GM12878 (cell line): ENCODE results near the gene THY1. TPM values are rescaled to one million over a fixed set of nuclear protein-coding genes. Genes with fewer than 3 reads are reported as not detected.

Experiments used
- ATAC-seq: fragments of 200-7000 bp; cut with Tn5 transposase; 3 replicates; pipeline ENCODE4 v1.9.1; 2020; ENCODE audit warnings: mild to moderate bottlenecking, moderate library complexity
- BruUV-seq: library from RNA; stranded (reverse); fragments of 400-500 nt; replicated peaks from 2 replicates; lab custom pipeline; 2021; lab: Mats Ljungman, UMichigan
- CTCF ChIA-PET: fragments of 300-600 bp; sonication (Branson Sonifier 250); formaldehyde crosslinking; extraction: SDS; loops from one replicate; lab custom pipeline; 2021; ENCODE audit warnings: inconsistent platforms; lab: Yijun Ruan, JAX
- POLR2A ChIA-PET: fragments of 350-600 bp; formaldehyde crosslinking; extraction: SDS; loops from one replicate; lab custom pipeline; 2021; ENCODE audit warnings: inconsistent platforms; lab: Charles Lee
- RAD21 ChIA-PET: fragments of 300-600 bp; sonication (Branson Sonifier 250); formaldehyde crosslinking; loops from one replicate; lab custom pipeline; 2023; ENCODE audit warnings: antibody characterized with exemption; ENCODE audit not compliant: unreplicated experiment; lab: Charles Lee
- SMC1A ChIA-PET: fragments of 300-600 bp; sonication (Branson Sonifier 250); formaldehyde crosslinking; loops from one replicate; lab custom pipeline; 2023; ENCODE audit not compliant: unreplicated experiment, uncharacterized antibody; lab: Charles Lee
- DNase-seq: peaks from one replicate; pipeline ENCODE4 v3.0.0-alpha.2; 2011; ENCODE audit warnings: low read depth, low spot score
- FAIRE-seq: peaks from 3 replicates; lab custom pipeline; 2011; peaks lifted over from hg19 to GRCh38; lab: Jason Lieb, UNC
- H2AFZ ChIP-seq: 2 replicates; pipeline ENCODE4 v1.6.0; 2011; ENCODE audit warnings: low read depth, low read length, control low read depth; ENCODE audit not compliant: control insufficient read depth
- H3K27ac ChIP-seq: 2 replicates; pipeline ENCODE4 v1.5.1; 2011; ENCODE audit warnings: control low read depth; ENCODE audit not compliant: control insufficient read depth, insufficient read depth
- H3K27me3 ChIP-seq, 2 experiments: replicated peaks in 1 of 2; 2 replicates each; pipeline versions ENCODE4 v1.6.0 to v1.6.1; 2011; ENCODE audit warnings: low read length in 1 of 2; ENCODE audit not compliant: control insufficient read depth in 2 of 2, insufficient read depth in 2 of 2
- H3K36me3 ChIP-seq, 2 experiments: 2 replicates each; pipeline ENCODE4 v1.5.1; 2011; ENCODE audit warnings: low read length in 1 of 2; ENCODE audit not compliant: control insufficient read depth in 2 of 2, insufficient read depth in 2 of 2
- H3K4me1 ChIP-seq: 2 replicates; pipeline ENCODE4 v1.6.1; 2011; ENCODE audit warnings: mild to moderate bottlenecking, low read length, moderate library complexity, mixed read lengths; ENCODE audit not compliant: control insufficient read depth, insufficient read depth
- H3K4me2 ChIP-seq: 2 replicates; pipeline ENCODE4 v1.6.0; 2011; ENCODE audit warnings: control low read depth; ENCODE audit not compliant: control insufficient read depth, insufficient read depth
- H3K4me3 ChIP-seq: fragments of 200-600 bp; sonication (generic); 2 replicates; pipeline ENCODE4 v1.5.1; 2016
- H3K79me2 ChIP-seq: 2 replicates; pipeline ENCODE4 v1.6.0; 2011; ENCODE audit warnings: low read length; ENCODE audit not compliant: control insufficient read depth, insufficient read depth
- H3K9ac ChIP-seq: 2 replicates; pipeline ENCODE4 v1.8.0; 2011; ENCODE audit warnings: low read length, control low read depth, mixed read lengths; ENCODE audit not compliant: control insufficient read depth, insufficient read depth
- H3K9me3 ChIP-seq: replicated peaks from 3 replicates; pipeline ENCODE4 v1.5.1; 2011; ENCODE audit warnings: mild to moderate bottlenecking, low read length; ENCODE audit not compliant: control insufficient read depth, insufficient read depth
- H4K20me1 ChIP-seq: 2 replicates; pipeline ENCODE4 v1.6.0; 2011; ENCODE audit not compliant: control insufficient read depth, insufficient read depth
- CREM ChIP-seq: IDR thresholded peaks from 2 replicates; pipeline ENCODE4 v1.6.1; 2014; ENCODE audit warnings: antibody characterized with exemption, low read depth
- HCFC1 ChIP-seq: fragments of 150-350 bp; IDR thresholded peaks from 2 replicates; pipeline ENCODE4 v1.6.1; 2014; ENCODE audit warnings: low read length
- JUND ChIP-seq: IDR thresholded peaks from 2 replicates; pipeline ENCODE4 v1.6.1; 2012; ENCODE audit warnings: low read depth, mild to moderate bottlenecking, low read length, improper control_type of control experiment, moderate library complexity
- KAT2A ChIP-seq: conservative IDR thresholded peaks from 2 replicates; pipeline ENCODE4 v1.6.1; 2011; ENCODE audit warnings: low read depth, low read length; ENCODE audit not compliant: control insufficient read depth
- RBBP5 ChIP-seq: fragments of 200-600 bp; sonication (generic); conservative IDR thresholded peaks from 2 replicates; pipeline ENCODE4 v1.6.1; 2016
- RCOR1 ChIP-seq: conservative IDR thresholded peaks from 2 replicates; pipeline ENCODE4 v1.6.1; 2012; ENCODE audit warnings: low read depth, low read length, improper control_type of control experiment
- TAF1 ChIP-seq: IDR thresholded peaks from 2 replicates; pipeline ENCODE4 v1.6.1; 2011; ENCODE audit warnings: mild to moderate bottlenecking, low read depth, low read length, borderline replicate concordance
- TBL1XR1 ChIP-seq: IDR thresholded peaks from 2 replicates; pipeline ENCODE4 v1.6.1; 2012; ENCODE audit warnings: low read depth, low read length, improper control_type of control experiment
- YY1 ChIP-seq: IDR thresholded peaks from 2 replicates; pipeline ENCODE4 v1.6.1; 2011; ENCODE audit warnings: low read depth, mild to moderate bottlenecking, low read length
- WGBS: methylation state at CpG from one replicate; pipeline ENCODE4 v1.1.6; 2016; ENCODE audit warnings: low lambda C conversion rate; ENCODE audit not compliant: insufficient replicate concordance, insufficient coverage; ENCODE audit errors: missing lambda C conversion rate; 5-methylcytosine and 5-hydroxymethylcytosine counted together
- in situ Hi-C: fragments of 300-500 bp; cut with MboI; formaldehyde crosslinking; loops from 9 replicates; pipeline ENCODE4 v1.14.3; 2018; ENCODE audit warnings: mixed read lengths
- intact Hi-C: fragments of 100-400 bp; cut with micrococcal nuclease; formaldehyde crosslinking; loops from one replicate; pipeline ENCODE4 v1.14.2; 2022; ENCODE audit not compliant: unreplicated experiment
- polyA plus RNA-seq, 11 experiments: library from polyadenylated mRNA; depleted of rRNA in 4 of 11; unstranded in 6 of 11; stranded (reverse) in 5 of 11; fragments of >200 nt; fragmentation: Nextera tagmentation in 4 of 11; fragmentation: Illumina TruSeq in 1 of 11; extraction: Ambion mirVana in 4 of 11; extraction: Trizol in 1 of 11; gene quantifications; 1 replicate in 1 of 11; 2 replicates in 10 of 11; pipeline versions ENCODE4 v1.2.1 to v1.2.3, GENCODE V29; 2011 to 2016; ENCODE audit warnings: inconsistent platforms in 2 of 11, missing spikeins in 2 of 11, low read depth in 1 of 11
- total RNA-seq, 4 experiments: library from RNA; depleted of rRNA in 3 of 4; stranded (reverse); fragments of >200 nt in 3 of 4; fragmentation: Illumina TruSeq in 1 of 4; extraction: Trizol in 1 of 4; gene quantifications; 2 replicates each; pipeline versions ENCODE4 v1.2.1 to v1.2.3, GENCODE V29; 2013 to 2021
- TF ChIP-seq, protein P1 (sequence below): fragments of 450-650 bp; IDR thresholded peaks from 2 replicates; pipeline ENCODE4 v1.6.1; 2017; ENCODE audit warnings: mild to moderate bottlenecking
- TF ChIP-seq, protein P2 (sequence below): fragments of 450-650 bp; IDR thresholded peaks from 2 replicates; pipeline ENCODE4 v1.6.1; 2018; ENCODE audit warnings: borderline replicate concordance, mild to moderate bottlenecking; ENCODE audit not compliant: partially characterized antibody

THY1 gene
- total and polyA plus RNA-seq, 10 of the 15 experiments (the other 5 are each of a cell fraction or from before 2014, with no cell fraction given), result 0.86 to 20.1 (median 3.2) TPM

DNA sequence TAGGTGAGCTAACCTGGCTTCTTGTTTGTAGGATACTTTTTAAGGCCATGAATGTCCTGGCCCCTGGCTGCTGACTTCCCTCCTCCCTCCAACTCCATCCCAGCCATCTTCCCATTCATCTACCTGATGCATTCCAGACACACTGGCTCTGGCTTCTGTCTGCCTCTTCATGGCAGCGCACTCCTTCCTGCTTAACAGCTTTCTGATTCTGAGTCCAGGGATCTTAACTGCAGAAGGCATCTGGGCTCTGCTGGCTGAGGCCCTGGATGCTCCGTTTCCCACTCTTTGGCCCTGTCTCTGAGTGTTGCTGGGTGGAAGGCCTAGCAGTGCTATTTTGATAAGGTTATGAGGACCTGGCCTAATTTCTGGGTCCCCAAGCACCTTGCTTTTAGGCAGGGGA, 1.8 kb upstream of the THY1 start:
- Histone ChIP-seq H3K9me3 (no peaks in the 10 kb centered on the region), H3K79me2 (no peaks in the 10 kb centered on the region), H3K27me3 (peaks cover 5 to 16% of the 10 kb centered on the region in 2 experiments; a peak in 3 of 4 replicates), H2AFZ (no peak overlapping the region), H3K27ac (no peak overlapping the region), H3K4me2 (no peak overlapping the region), H4K20me1 (no peaks in the 10 kb centered on the region), H3K4me1 (peaks cover 8% of the 10 kb centered on the region), H3K9ac (no peak overlapping the region), H3K4me3 (no peak overlapping the region), H3K36me3 (no peaks in the 10 kb centered on the region)
- RAD21 ChIA-PET, result interaction anchor here (0.6 kb wide), 1 partner anchor 28 kb away, joined by 3 read pairs; no protein-coding TSS in a partner anchor
- no TSS peak for BruUV-seq
- intact Hi-C loops, result no loop called here
- SMC1A ChIA-PET, result interaction anchor here (0.8 kb wide), 1 partner anchor 123 kb away, joined by 3 read pairs; no protein-coding TSS in a partner anchor
- no peak for TF ChIP-seq RBBP5
- no peak for TF ChIP-seq HCFC1
- TF ChIP-seq, protein P1, sequence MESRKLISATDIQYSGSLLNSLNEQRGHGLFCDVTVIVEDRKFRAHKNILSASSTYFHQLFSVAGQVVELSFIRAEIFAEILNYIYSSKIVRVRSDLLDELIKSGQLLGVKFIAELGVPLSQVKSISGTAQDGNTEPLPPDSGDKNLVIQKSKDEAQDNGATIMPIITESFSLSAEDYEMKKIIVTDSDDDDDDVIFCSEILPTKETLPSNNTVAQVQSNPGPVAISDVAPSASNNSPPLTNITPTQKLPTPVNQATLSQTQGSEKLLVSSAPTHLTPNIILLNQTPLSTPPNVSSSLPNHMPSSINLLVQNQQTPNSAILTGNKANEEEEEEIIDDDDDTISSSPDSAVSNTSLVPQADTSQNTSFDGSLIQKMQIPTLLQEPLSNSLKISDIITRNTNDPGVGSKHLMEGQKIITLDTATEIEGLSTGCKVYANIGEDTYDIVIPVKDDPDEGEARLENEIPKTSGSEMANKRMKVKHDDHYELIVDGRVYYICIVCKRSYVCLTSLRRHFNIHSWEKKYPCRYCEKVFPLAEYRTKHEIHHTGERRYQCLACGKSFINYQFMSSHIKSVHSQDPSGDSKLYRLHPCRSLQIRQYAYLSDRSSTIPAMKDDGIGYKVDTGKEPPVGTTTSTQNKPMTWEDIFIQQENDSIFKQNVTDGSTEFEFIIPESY, result no peak
- POLR2A ChIA-PET, result no interaction called here
- CTCF ChIA-PET, result interaction anchor here (1.3 kb wide), 1 partner anchor 86 kb away, joined by 3 read pairs; no protein-coding TSS in a partner anchor
- ATAC-seq, result no peak
- 47% methylated on average over 2 of the region's 2 CpGs for WGBS
- no peak for FAIRE-seq
- no peak for DNase-seq
- in situ Hi-C loops, result no loop called here

DNA sequence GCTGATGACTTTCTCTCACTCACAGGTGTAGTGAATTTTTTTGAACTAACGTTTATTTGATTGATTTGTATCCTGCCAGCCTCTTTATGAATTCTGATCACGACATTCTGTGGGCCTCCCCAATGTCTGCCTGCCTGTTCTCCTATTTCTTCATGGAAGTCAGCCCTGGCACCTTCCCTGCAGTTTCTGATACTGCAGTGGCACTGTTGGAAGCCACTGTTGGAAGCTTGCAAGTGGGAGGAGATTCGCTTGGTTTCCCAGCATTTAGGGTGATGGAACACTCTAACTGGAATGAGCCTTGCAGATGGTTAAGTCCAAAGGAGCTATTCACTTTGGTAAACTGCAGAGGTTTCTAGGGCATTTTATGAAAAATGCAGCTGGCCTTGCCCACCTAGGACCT, 1.3 kb upstream of the THY1 start:
- Histone ChIP-seq H3K27ac (no peak overlapping the region), H3K36me3 (no peaks in the 10 kb centered on the region), H3K27me3 (peaks cover 1 to 16% of the 10 kb centered on the region in 2 experiments; a peak in 3 of 4 replicates), H4K20me1 (no peaks in the 10 kb centered on the region), H3K4me3 (no peak overlapping the region), H3K4me2 (no peak overlapping the region), H3K4me1 (peaks cover 8% of the 10 kb centered on the region), H3K79me2 (no peaks in the 10 kb centered on the region), H3K9me3 (no peaks in the 10 kb centered on the region), H3K9ac (no peak overlapping the region), H2AFZ (no peak overlapping the region)
- in situ Hi-C loops, result no loop called here
- ChIA-PET CTCF (interaction anchor here (1.3 kb wide), 1 partner anchor 86 kb away, joined by 3 read pairs; no protein-coding TSS in a partner anchor), SMC1A (interaction anchor here (0.8 kb wide), 1 partner anchor 123 kb away, joined by 3 read pairs; no protein-coding TSS in a partner anchor), RAD21 (interaction anchor here (0.6 kb wide), 1 partner anchor 27 kb away, joined by 3 read pairs; no protein-coding TSS in a partner anchor), POLR2A (no interaction called here)
- FAIRE-seq (no peak), ATAC-seq (no peak), DNase-seq (no peak)
- 30% methylated on average over 3 of the region's 3 CpGs for WGBS
- BruUV-seq, result no TSS peak
- intact Hi-C loops, result no loop called here
- TF ChIP-seq RCOR1 (no peak), TBL1XR1 (no peak), KAT2A (no peak), YY1 (no peak), TAF1 (no peak), CREM (no peak), JUND (no peak)
- TF ChIP-seq, protein P2, sequence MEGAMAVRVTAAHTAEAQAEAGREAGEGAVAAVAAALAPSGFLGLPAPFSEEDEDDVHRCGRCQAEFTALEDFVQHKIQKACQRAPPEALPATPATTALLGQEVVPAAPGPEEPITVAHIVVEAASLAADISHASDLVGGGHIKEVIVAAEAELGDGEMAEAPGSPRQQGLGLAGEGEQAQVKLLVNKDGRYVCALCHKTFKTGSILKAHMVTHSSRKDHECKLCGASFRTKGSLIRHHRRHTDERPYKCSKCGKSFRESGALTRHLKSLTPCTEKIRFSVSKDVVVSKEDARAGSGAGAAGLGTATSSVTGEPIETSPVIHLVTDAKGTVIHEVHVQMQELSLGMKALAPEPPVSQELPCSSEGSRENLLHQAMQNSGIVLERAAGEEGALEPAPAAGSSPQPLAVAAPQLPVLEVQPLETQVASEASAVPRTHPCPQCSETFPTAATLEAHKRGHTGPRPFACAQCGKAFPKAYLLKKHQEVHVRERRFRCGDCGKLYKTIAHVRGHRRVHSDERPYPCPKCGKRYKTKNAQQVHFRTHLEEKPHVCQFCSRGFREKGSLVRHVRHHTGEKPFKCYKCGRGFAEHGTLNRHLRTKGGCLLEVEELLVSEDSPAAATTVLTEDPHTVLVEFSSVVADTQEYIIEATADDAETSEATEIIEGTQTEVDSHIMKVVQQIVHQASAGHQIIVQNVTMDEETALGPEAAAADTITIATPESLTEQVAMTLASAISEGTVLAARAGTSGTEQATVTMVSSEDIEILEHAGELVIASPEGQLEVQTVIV, result no peak
